ENCODE results near the gene DNASE1L3. TPM values are rescaled to one million over a fixed set of nuclear protein-coding genes. Genes with fewer than 3 reads are reported as not detected.

Gene DNASE1L3
- total and polyA plus RNA-seq, 2 of the 13 experiments (the other 11 are each of a cell fraction or from before 2014, with no cell fraction given), result 0.86 to 1.7 TPM

GRCh38 chr3:58191361-58191991 lies 19.3 kb downstream of the DNASE1L3 start (continued):
- TF ChIP-seq ZSCAN21 (CRISPR knock-in tag; IDR thresholded peaks at IDR 0.05; ENCODE audit: borderline replicate concordance) (no peak), ATM (IDR thresholded peaks at IDR 0.05; ENCODE audit: borderline replicate concordance) (no peak), NR2F1 (CRISPR knock-in tag; IDR thresholded peaks at IDR 0.05) (peak; percentile 63 to 65; a peak in 3 of 4 replicates), REL (CRISPR knock-in tag; conservative IDR thresholded peaks at IDR 0.05) (no peak), DBP (CRISPR knock-in tag; IDR thresholded peaks at IDR 0.05; ENCODE audit: not compliant biosample characterization) (no peak), TBL1XR1 (IDR thresholded peaks at IDR 0.05; ENCODE audit: borderline replicate concordance, low read length, partially characterized antibody) (peak; percentile 58), KLF13 (CRISPR knock-in tag; IDR thresholded peaks at IDR 0.05) (no peak), FOXK1 (CRISPR knock-in tag; IDR thresholded peaks at IDR 0.05; ENCODE audit: borderline replicate concordance, low read depth) (peak; percentile 66; the same call in 1 of the 2 replicates), TRIM24 (CRISPR knock-in tag; IDR thresholded peaks at IDR 0.05) (no peak), KDM2A (CRISPR knock-in tag; IDR thresholded peaks at IDR 0.05; ENCODE audit: borderline replicate concordance, low read depth) (no peak), ZNF234 (CRISPR knock-in tag; conservative IDR thresholded peaks at IDR 0.05) (no peak), ZNF205 (CRISPR knock-in tag; IDR thresholded peaks at IDR 0.05) (0 out of 2 replicates have a peak, but pooled peaks have one; percentile 20), SKIL (CRISPR knock-in tag; IDR thresholded peaks at IDR 0.05; ENCODE audit: borderline replicate concordance) (peak; percentile 90), JUN (CRISPR knock-in tag; IDR thresholded peaks at IDR 0.05) (0 out of 2 replicates have a peak, but pooled peaks have one; percentile 53), ZNF570 (CRISPR knock-in tag; IDR thresholded peaks at IDR 0.05; ENCODE audit: borderline replicate concordance) (no peak), GABPB1 (CRISPR knock-in tag; IDR thresholded peaks at IDR 0.05) (peak; percentile 26; the same call in 1 of the 2 replicates), MYPOP (CRISPR knock-in tag; IDR thresholded peaks at IDR 0.05) (peak; percentile 49; the same call in 1 of the 2 replicates), ATAD3A (CRISPR knock-in tag; IDR thresholded peaks at IDR 0.05) (no peak), RCOR2 (CRISPR knock-in tag; IDR thresholded peaks at IDR 0.05) (peak; percentile 53; the same call in 1 of the 2 replicates), SMARCC2 (IDR thresholded peaks at IDR 0.05) (no peak), RXRB (CRISPR knock-in tag; IDR thresholded peaks at IDR 0.05; ENCODE audit: borderline replicate concordance) (peak; percentile 72; the same call in 1 of the 2 replicates), ZSCAN30 (CRISPR knock-in tag; IDR thresholded peaks at IDR 0.05) (no peak), ZNF580 (CRISPR knock-in tag; IDR thresholded peaks at IDR 0.05; ENCODE audit: borderline replicate concordance, low read depth) (peak; percentile 34; the same call in 1 of the 2 replicates), ZNF17 (CRISPR knock-in tag; IDR thresholded peaks at IDR 0.05) (no peak), GLI4 (CRISPR knock-in tag; IDR thresholded peaks at IDR 0.05; ENCODE audit: borderline replicate concordance) (no peak), SALL1 (CRISPR knock-in tag; IDR thresholded peaks at IDR 0.05) (peak; percentile 85)
